Measurements from ENCODE around the gene GBA2. TPM values are rescaled to one million over a fixed set of nuclear protein-coding genes. Genes with fewer than 3 reads are reported as not detected.

Gene GBA2
- total and polyA plus RNA-seq, 8 donors, result 63.3 to 113 (median 92.2) TPM

DNA sequence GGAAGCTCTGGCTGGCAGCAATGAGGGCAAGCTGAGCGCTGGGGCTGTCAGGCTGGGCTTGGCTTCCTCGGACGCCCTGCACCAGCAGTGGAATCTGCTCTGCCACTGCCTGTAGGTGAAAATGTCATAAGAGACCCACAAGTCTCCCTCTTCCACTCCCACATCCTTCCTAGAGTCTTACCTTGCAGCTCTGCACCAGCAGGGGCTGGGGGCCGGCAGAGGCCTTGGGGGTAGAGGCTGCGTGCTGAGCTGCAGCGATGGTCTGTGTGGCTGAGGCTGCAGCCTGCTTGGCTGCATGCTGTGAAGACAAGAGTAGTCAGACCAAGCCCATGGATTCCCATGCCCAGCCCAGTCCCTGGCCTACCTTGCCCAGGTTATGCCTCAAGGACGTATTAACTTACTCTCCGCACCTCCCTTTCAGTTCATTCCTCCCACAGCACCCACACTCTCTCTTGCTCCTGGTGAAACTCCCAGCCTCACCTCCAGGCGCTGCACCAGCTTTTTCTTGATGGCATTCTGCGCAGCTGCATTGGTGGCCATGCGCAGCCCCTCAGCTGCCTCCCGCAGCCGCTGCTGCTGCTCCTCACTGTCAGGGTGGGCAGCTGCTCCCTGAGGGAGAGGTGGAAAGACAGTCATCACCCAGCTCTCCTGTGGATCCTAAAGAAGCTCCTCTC lies 34.3 kb downstream of the GBA2 start:
- intact Hi-C loops (cut with DNase I), result no loop called here
- Histone ChIP-seq H3K9me3 (no peaks in the 10 kb centered on the region), H3K36me3 (peaks cover 6 to 100% of the 10 kb centered on the region in 2 donors), H3K4me3 (no peak overlapping the region), H3K27ac (no peak overlapping the region), H3K4me1 (no peaks in the 10 kb centered on the region), H3K27me3 (no peaks in the 10 kb centered on the region)
- DNase-seq (no peak), ATAC-seq (no peak)
- TF ChIP-seq, protein P1, sequence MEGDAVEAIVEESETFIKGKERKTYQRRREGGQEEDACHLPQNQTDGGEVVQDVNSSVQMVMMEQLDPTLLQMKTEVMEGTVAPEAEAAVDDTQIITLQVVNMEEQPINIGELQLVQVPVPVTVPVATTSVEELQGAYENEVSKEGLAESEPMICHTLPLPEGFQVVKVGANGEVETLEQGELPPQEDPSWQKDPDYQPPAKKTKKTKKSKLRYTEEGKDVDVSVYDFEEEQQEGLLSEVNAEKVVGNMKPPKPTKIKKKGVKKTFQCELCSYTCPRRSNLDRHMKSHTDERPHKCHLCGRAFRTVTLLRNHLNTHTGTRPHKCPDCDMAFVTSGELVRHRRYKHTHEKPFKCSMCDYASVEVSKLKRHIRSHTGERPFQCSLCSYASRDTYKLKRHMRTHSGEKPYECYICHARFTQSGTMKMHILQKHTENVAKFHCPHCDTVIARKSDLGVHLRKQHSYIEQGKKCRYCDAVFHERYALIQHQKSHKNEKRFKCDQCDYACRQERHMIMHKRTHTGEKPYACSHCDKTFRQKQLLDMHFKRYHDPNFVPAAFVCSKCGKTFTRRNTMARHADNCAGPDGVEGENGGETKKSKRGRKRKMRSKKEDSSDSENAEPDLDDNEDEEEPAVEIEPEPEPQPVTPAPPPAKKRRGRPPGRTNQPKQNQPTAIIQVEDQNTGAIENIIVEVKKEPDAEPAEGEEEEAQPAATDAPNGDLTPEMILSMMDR (IDR thresholded peaks at IDR 0.05), result no peak

DNA sequence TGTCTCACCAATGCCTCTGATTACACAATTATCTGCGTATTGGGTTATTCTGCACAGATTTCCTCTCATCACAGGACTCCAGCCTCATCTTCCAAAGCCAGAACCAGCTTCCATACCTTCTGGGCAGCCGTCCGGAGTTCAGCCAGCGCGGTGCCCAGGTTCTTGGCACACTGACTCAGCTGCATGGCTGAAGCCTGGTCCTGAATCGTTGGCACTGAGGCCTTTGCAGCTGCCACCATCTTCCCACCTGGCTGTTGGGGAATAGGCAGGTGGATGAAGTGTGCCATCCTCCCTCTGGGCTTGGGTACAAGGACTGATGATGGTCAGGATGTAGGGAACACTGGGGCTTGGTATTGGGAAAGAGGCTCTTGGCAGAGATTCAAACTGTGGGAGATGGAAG lies 34.9 kb downstream of the GBA2 start:
- DNase-seq (no peak), ATAC-seq (no peak)
- Histone ChIP-seq H3K4me1 (no peaks in the 10 kb centered on the region), H3K4me3 (no peak overlapping the region), H3K36me3 (peaks cover 2 to 100% of the 10 kb centered on the region in 2 donors), H3K27ac (no peak overlapping the region), H3K27me3 (no peaks in the 10 kb centered on the region), H3K9me3 (no peaks in the 10 kb centered on the region)
- intact Hi-C loops (cut with DNase I), result no loop called here
- TF ChIP-seq, protein P1 (IDR thresholded peaks at IDR 0.05), result no peak

DNA sequence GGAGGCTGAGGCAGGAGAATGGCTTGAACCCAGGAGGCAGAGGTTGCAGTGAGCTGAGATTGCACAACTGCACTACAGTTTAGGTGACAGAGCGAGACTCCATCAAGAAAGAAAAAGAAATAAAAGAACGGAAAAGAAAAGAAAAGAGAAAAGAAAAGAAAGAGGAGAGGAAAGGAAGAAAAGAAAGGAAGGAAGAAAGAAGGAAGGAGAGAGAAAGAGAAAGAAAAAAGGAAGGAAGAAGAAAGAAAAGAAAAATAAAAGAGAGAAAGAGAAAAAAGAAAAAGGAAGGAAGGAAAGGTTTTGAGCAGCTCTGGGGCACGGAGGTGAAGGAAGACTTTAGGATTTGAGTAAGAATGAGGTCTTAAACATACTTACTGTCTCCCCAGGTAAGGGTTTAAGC lies 35.5 kb downstream of the GBA2 start:
- ATAC-seq, result no peak
- no peak for DNase-seq
- no peaks in the 10 kb centered on the region for H3K27me3 ChIP-seq
- H3K36me3 ChIP-seq, result peaks cover 2 to 100% of the 10 kb centered on the region in 2 donors
- H3K4me3 ChIP-seq, result no peak overlapping the region
- H3K27ac ChIP-seq, result no peak overlapping the region
- intact Hi-C loops (cut with DNase I), result no loop called here
- H3K9me3 ChIP-seq, result no peaks in the 10 kb centered on the region
- TF ChIP-seq, protein P1 (IDR thresholded peaks at IDR 0.05), result no peak
- H3K4me1 ChIP-seq, result no peaks in the 10 kb centered on the region

DNA sequence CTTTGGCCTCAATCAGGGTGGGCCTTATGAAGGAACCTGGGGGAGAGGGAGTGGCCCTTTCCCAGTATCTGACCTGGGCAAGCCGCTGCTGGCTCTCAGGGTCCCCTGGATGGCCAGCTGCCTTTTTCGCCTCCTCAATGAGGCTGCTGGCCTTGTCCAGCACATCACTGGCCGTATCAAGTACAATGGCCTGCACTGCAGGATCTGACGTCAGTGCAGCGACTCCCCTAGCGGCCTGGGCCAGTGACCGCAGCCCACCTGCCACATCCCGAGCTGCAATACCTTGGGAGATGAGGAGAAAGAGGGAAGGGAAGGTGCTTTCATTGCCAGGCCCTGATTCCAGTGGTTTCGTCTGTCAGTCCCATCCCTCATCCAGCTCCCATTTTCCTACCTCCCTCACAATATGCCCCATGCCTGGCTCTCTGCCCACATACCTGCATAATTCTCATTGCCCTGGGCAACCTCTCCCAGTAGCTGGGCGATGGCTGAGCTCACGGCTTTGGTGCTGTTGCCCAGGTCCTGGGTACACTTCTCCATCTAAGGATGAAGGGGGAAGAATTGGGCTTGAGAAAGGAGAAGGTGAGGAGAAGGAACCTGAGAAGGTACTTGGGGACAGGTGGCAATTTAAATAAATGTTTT lies 36.1 kb downstream of the GBA2 start:
- Histone ChIP-seq H3K36me3 (peaks cover 2 to 100% of the 10 kb centered on the region in 2 donors), H3K4me1 (no peaks in the 10 kb centered on the region), H3K27me3 (no peaks in the 10 kb centered on the region), H3K4me3 (no peak overlapping the region), H3K27ac (no peak overlapping the region), H3K9me3 (no peaks in the 10 kb centered on the region)
- TF ChIP-seq, protein P1 (IDR thresholded peaks at IDR 0.05), result no peak
- intact Hi-C loops (cut with DNase I), result no loop called here
- DNase-seq, result no peak
- ATAC-seq, result no peak

DNA sequence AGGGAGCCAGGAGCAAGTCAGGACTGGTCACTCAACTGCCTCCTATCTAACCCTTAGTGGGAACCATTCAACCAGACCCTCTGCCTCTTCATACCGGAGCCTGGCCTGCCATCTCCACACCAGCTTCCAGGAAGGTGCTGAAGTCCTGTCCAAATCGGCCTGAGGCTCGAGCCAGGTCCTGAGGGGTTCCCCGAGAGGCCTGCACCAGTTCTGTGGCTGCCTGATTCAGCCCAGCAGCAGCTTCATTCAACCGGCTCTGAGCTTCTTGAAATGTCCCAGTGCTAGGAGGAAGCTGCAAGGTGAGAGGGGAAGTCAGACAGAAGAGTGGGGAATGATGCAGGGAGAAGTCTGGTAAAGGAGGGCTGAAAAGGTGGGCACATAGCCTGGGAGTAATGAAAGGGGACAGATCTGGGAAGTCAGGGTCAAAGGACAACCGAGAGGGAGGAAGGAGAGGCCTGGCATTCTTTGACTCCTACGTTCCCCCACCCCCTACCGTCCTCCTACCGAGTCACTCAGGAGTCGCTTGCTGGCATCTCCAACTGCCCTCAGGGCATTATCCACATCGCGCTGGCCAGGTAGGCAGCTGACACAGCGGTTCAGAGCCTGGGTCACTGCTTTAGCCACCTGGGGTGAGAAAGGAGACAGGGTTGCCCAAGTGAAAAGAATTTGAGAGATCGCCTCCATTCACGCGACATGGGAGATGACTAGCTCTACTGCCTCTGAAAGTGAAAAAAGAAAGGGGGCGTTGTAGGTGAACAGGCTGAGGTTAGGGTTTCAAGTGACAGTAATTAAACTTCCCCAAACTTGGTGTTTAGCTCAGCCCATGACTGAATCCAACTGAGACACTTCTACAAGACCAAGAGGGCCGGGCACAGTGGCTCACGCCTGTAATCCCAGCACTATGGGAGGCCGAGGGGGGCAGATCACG lies 37.3 kb downstream of the GBA2 start:
- no peak for DNase-seq
- H3K4me1 ChIP-seq, result no peaks in the 10 kb centered on the region
- intact Hi-C loops (cut with DNase I), result no loop called here
- H3K36me3 ChIP-seq, result peaks cover 2 to 100% of the 10 kb centered on the region in 2 donors
- H3K9me3 ChIP-seq, result no peaks in the 10 kb centered on the region
- ATAC-seq, result no peak
- H3K27ac ChIP-seq, result no peak overlapping the region
- TF ChIP-seq, protein P1 (IDR thresholded peaks at IDR 0.05), result no peak
- no peak overlapping the region for H3K4me3 ChIP-seq
- no peaks in the 10 kb centered on the region for H3K27me3 ChIP-seq
